GM19025 (cell line): ENCODE measurements around the gene DKK3.

Experiments used
- ATAC-seq: cut with Tn5 transposase; IDR thresholded peaks from one replicate; pipeline ENCODE4 v1.9.1; 2021; ENCODE audit warnings: mild to moderate bottlenecking, low read depth, moderate library complexity; ENCODE audit not compliant: unreplicated experiment

DKK3 gene

GRCh38 chr11:12031856-12032544 lies 23.6 kb upstream of the DKK3 start:
- ATAC-seq: no peak

- no peak for ATAC-seq
Observed at GRCh38 chr11:12029738-12030363, 21.4 kb upstream of the DKK3 start.

GRCh38 chr11:12029119-12029518 lies 20.7 kb upstream of the DKK3 start:
- no peak for ATAC-seq

GRCh38 chr11:12028303-12028702 lies 19.9 kb upstream of the DKK3 start:
- ATAC-seq: no peak

GRCh38 chr11:12026331-12027211 lies 18.1 kb upstream of the DKK3 start:
- no peak for ATAC-seq

- ATAC-seq: no peak
Observed at GRCh38 chr11:12024254-12024926, 16.0 kb upstream of the DKK3 start.

- ATAC-seq: no peak
Observed at GRCh38 chr11:12023015-12023414, 14.6 kb upstream of the DKK3 start.

GRCh38 chr11:12020546-12020945 lies 12.1 kb upstream of the DKK3 start:
- no peak for ATAC-seq

GRCh38 chr11:12019866-12020416 lies 11.5 kb upstream of the DKK3 start:
- no peak for ATAC-seq

GRCh38 chr11:12019337-12019736 lies 10.9 kb upstream of the DKK3 start:
- ATAC-seq: no peak

- no peak for ATAC-seq
Observed at GRCh38 chr11:12017865-12018453, 9.5 kb upstream of the DKK3 start.

GRCh38 chr11:12017243-12017678 lies 8.8 kb upstream of the DKK3 start:
- no peak for ATAC-seq

- no peak for ATAC-seq
Observed at GRCh38 chr11:12016246-12016645, 7.8 kb upstream of the DKK3 start.

GRCh38 chr11:12015486-12015885 lies 7.1 kb upstream of the DKK3 start:
- no peak for ATAC-seq

- ATAC-seq: no peak
Observed at GRCh38 chr11:12013781-12014180, 5.4 kb upstream of the DKK3 start.

GRCh38 chr11:12009617-12010321 lies 1.3 kb upstream of the DKK3 start:
- no peak for ATAC-seq

GRCh38 chr11:12008790-12009616 lies 577 bp upstream of the DKK3 start:
- ATAC-seq: no peak

GRCh38 chr11:12007230-12007593 lies 1.2 kb downstream of the DKK3 start:
- ATAC-seq: no peak
